Astrocyte of the cerebellum (primary cell): ENCODE measurements around the gene C16orf86.

Experiments
- DNase-seq: peaks from one replicate; pipeline ENCODE4 v3.0.0-alpha.2; 2011; ENCODE audit warnings: low read depth
- H3K4me3 ChIP-seq: 2 replicates; pipeline ENCODE4 v1.5.1; 2011; ENCODE audit warnings: mild to moderate bottlenecking, low read depth, low read length, moderate library complexity
- CTCF ChIP-seq: IDR thresholded peaks from 2 replicates; pipeline ENCODE4 v1.5.1; 2012; ENCODE audit warnings: low read length, low read depth, moderate library complexity, mild to moderate bottlenecking; ENCODE audit errors: missing control alignments
- in situ Hi-C: cut with HindIII; loops from 2 replicates; pipeline ENCODE4 v1.10.0; 2017; ENCODE audit warnings: low sequenced_read_pairs

C16orf86 gene

GRCh38 chr16:67703626-67704025 is 37.0 kb downstream of the C16orf86 start:
- in situ Hi-C loops, result no loop called here
- H3K4me3 ChIP-seq, result no peak overlapping the region
- DNase-seq, result no peak
- no peak for TF ChIP-seq CTCF

GRCh38 chr16:67704110-67704509 is 37.5 kb downstream of the C16orf86 start:
- in situ Hi-C loops, result no loop called here
- no peak overlapping the region for H3K4me3 ChIP-seq
- no peak for DNase-seq
- no peak for TF ChIP-seq CTCF

- TF ChIP-seq CTCF, result no peak
- no peak for DNase-seq
- in situ Hi-C loops, result no loop called here
- no peak overlapping the region for H3K4me3 ChIP-seq
These were observed 40.6 kb downstream of the C16orf86 start for GRCh38 chr16:67707210-67707609.

- no peak for DNase-seq
- H3K4me3 ChIP-seq, result no peak overlapping the region
- TF ChIP-seq CTCF, result no peak
- in situ Hi-C loops, result no loop called here
These were observed 41.2 kb downstream of the C16orf86 start for GRCh38 chr16:67707790-67708189.

GRCh38 chr16:67708368-67708771 is 41.8 kb downstream of the C16orf86 start:
- H3K4me3 ChIP-seq, result no peak overlapping the region
- TF ChIP-seq CTCF, result no peak
- in situ Hi-C loops, result no loop called here
- DNase-seq, result no peak

- no peak overlapping the region for H3K4me3 ChIP-seq
- no peak for DNase-seq
- in situ Hi-C loops, result no loop called here
- TF ChIP-seq CTCF, result no peak
These were observed 42.4 kb downstream of the C16orf86 start for GRCh38 chr16:67709050-67709449.

- no peak overlapping the region for H3K4me3 ChIP-seq
- in situ Hi-C loops, result no loop called here
- DNase-seq, result no peak
- no peak for TF ChIP-seq CTCF
These were observed 44.0 kb downstream of the C16orf86 start for GRCh38 chr16:67710607-67711006.
